Skeletal muscle satellite cell (primary cell): ENCODE measurements around the gene PPP1CC.

Experiments used
- H3K27me3 ChIP-seq: 2 replicates; pipeline ENCODE4 v1.7.0; 2013; ENCODE audit warnings: low read length; ENCODE audit not compliant: control insufficient read depth, insufficient read depth
- H3K36me3 ChIP-seq: 2 replicates; pipeline ENCODE4 v1.7.0; 2013; ENCODE audit warnings: mild to moderate bottlenecking, control low read depth, low read length; ENCODE audit not compliant: insufficient read depth
- H3K4me1 ChIP-seq: 2 replicates; pipeline ENCODE4 v1.7.0; 2013; ENCODE audit warnings: low read length; ENCODE audit not compliant: control insufficient read depth, insufficient read depth
- H3K4me2 ChIP-seq: 2 replicates; pipeline ENCODE4 v1.7.0; 2013; ENCODE audit warnings: mild to moderate bottlenecking, low read length
- H3K4me3 ChIP-seq: 2 replicates; pipeline ENCODE4 v1.7.0; 2013; ENCODE audit warnings: low read length
- H3K9ac ChIP-seq: 2 replicates; pipeline ENCODE4 v1.7.0; 2013; ENCODE audit warnings: mild to moderate bottlenecking, low read depth, low read length, moderate library complexity
- H3K9me3 ChIP-seq: replicated peaks from 2 replicates; pipeline ENCODE4 v1.7.0; 2013; ENCODE audit warnings: mild to moderate bottlenecking, control low read depth, low read length

Gene PPP1CC

GRCh38 chr12:110683888-110684287, 58.8 kb downstream of the PPP1CC start:
- Histone ChIP-seq H3K9me3 (no peaks in the 10 kb centered on the region), H3K4me3 (no peak overlapping the region), H3K4me2 (no peak overlapping the region), H3K4me1 (peaks cover 6% of the 10 kb centered on the region), H3K36me3 (no peaks in the 10 kb centered on the region), H3K27me3 (peaks cover 14% of the 10 kb centered on the region), H3K9ac (no peak overlapping the region)

- Histone ChIP-seq H3K9ac (no peak overlapping the region), H3K4me3 (no peak overlapping the region), H3K36me3 (no peaks in the 10 kb centered on the region), H3K27me3 (no peaks in the 10 kb centered on the region), H3K9me3 (no peaks in the 10 kb centered on the region), H3K4me1 (no peaks in the 10 kb centered on the region), H3K4me2 (no peak overlapping the region)
Measured at GRCh38 chr12:110680032-110680431, 62.7 kb downstream of the PPP1CC start.

- Histone ChIP-seq H3K4me3 (no peak overlapping the region), H3K9me3 (no peaks in the 10 kb centered on the region), H3K9ac (no peak overlapping the region), H3K4me2 (no peak overlapping the region), H3K36me3 (no peaks in the 10 kb centered on the region), H3K27me3 (no peaks in the 10 kb centered on the region), H3K4me1 (no peaks in the 10 kb centered on the region)
Measured at GRCh38 chr12:110679201-110679600, 63.5 kb downstream of the PPP1CC start.

- Histone ChIP-seq H3K4me1 (no peaks in the 10 kb centered on the region), H3K9ac (no peak overlapping the region), H3K4me3 (no peak overlapping the region), H3K9me3 (no peaks in the 10 kb centered on the region), H3K4me2 (no peak overlapping the region), H3K36me3 (no peaks in the 10 kb centered on the region), H3K27me3 (no peaks in the 10 kb centered on the region)
Measured at GRCh38 chr12:110677982-110678381, 64.7 kb downstream of the PPP1CC start.

- H3K27me3 ChIP-seq: no peaks in the 10 kb centered on the region
- no peaks in the 10 kb centered on the region for H3K4me1 ChIP-seq
- no peak overlapping the region for H3K4me3 ChIP-seq
- H3K9ac ChIP-seq: no peak overlapping the region
- H3K4me2 ChIP-seq: no peak overlapping the region
- H3K36me3 ChIP-seq: no peaks in the 10 kb centered on the region
- no peaks in the 10 kb centered on the region for H3K9me3 ChIP-seq
Measured at GRCh38 chr12:110677206-110677911, 65.3 kb downstream of the PPP1CC start.

- Histone ChIP-seq H3K36me3 (no peaks in the 10 kb centered on the region), H3K9ac (no peak overlapping the region), H3K9me3 (no peaks in the 10 kb centered on the region), H3K4me3 (no peak overlapping the region), H3K4me1 (no peaks in the 10 kb centered on the region), H3K4me2 (no peak overlapping the region), H3K27me3 (no peaks in the 10 kb centered on the region)
Measured at GRCh38 chr12:110676171-110676570, 66.5 kb downstream of the PPP1CC start.

GRCh38 chr12:110670161-110670701, 72.5 kb downstream of the PPP1CC start:
- no peak overlapping the region for H3K4me2 ChIP-seq
- H3K36me3 ChIP-seq: no peaks in the 10 kb centered on the region
- no peak overlapping the region for H3K4me3 ChIP-seq

More at GRCh38 chr12:110670161-110670701, 72.5 kb downstream of the PPP1CC start:
- no peaks in the 10 kb centered on the region for H3K4me1 ChIP-seq
- H3K9me3 ChIP-seq: no peaks in the 10 kb centered on the region
- no peak overlapping the region for H3K9ac ChIP-seq
- no peaks in the 10 kb centered on the region for H3K27me3 ChIP-seq
